Astrocyte (in vitro differentiated cells and primary cell): ENCODE data around the gene ID1. TPM values are rescaled to one million over a fixed set of nuclear protein-coding genes. Genes with fewer than 3 reads are reported as not detected.
A peak's percentile ranks its signal among the peaks of the same experiment; 100 is the strongest.

Source experiments
- DNase-seq: peaks from one replicate; pipeline ENCODE4 v3.0.0-alpha.2; 2010; ENCODE audit warnings: low read depth
- FAIRE-seq: peaks from 2 replicates; lab custom pipeline; 2011; peaks lifted over from hg19 to GRCh38; lab: Jason Lieb, UNC
- H2AFZ ChIP-seq: 2 replicates; pipeline ENCODE4 v1.6.0; 2012; ENCODE audit warnings: low read depth, low read length, inconsistent platforms
- H3K27ac ChIP-seq: 2 replicates; pipeline ENCODE4 v1.5.1; 2011; ENCODE audit warnings: low read depth, low read length, inconsistent platforms
- H3K27me3 ChIP-seq: 2 replicates; pipeline ENCODE4 v1.6.0; 2011; ENCODE audit warnings: low read length, inconsistent platforms; ENCODE audit not compliant: insufficient read depth
- H3K36me3 ChIP-seq: 2 replicates; pipeline ENCODE4 v1.5.1; 2011; ENCODE audit warnings: low read length, inconsistent platforms; ENCODE audit not compliant: insufficient read depth
- H3K4me1 ChIP-seq: 2 replicates; pipeline ENCODE4 v1.5.1; 2011; ENCODE audit warnings: low read length, inconsistent platforms; ENCODE audit not compliant: insufficient read depth
- H3K4me2 ChIP-seq: 2 replicates; pipeline ENCODE4 v1.6.0; 2012; ENCODE audit warnings: low read length, inconsistent platforms
- H3K4me3 ChIP-seq: 2 replicates; pipeline ENCODE4 v1.5.1; 2011; ENCODE audit warnings: low read depth, mild to moderate bottlenecking, low read length, inconsistent platforms; ENCODE audit not compliant: insufficient read depth
- H3K79me2 ChIP-seq: 2 replicates; pipeline ENCODE4 v1.6.0; 2012; ENCODE audit warnings: mild to moderate bottlenecking, low read length, inconsistent platforms; ENCODE audit not compliant: insufficient read depth
- H3K9ac ChIP-seq: 2 replicates; pipeline ENCODE4 v1.6.0; 2012; ENCODE audit warnings: mild to moderate bottlenecking, low read length, inconsistent platforms
- H3K9me3 ChIP-seq: 2 replicates; pipeline ENCODE4 v1.5.1; 2012; ENCODE audit warnings: low read depth, mild to moderate bottlenecking, low read length, inconsistent platforms; ENCODE audit not compliant: insufficient read depth
- H4K20me1 ChIP-seq: 2 replicates; pipeline ENCODE4 v1.6.0; 2012; ENCODE audit warnings: low read length, inconsistent platforms; ENCODE audit not compliant: insufficient read depth
- H3K27ac Mint-ChIP-seq: one replicate; pipeline ENCODE4 v1.8.0; 2021; ENCODE audit warnings: mild to moderate bottlenecking, mixed read lengths; ENCODE audit not compliant: unreplicated experiment
- H3K27me3 Mint-ChIP-seq: one replicate; pipeline ENCODE4 v1.8.0; 2021; ENCODE audit warnings: low read depth, mixed read lengths; ENCODE audit not compliant: unreplicated experiment
- H3K36me3 Mint-ChIP-seq: one replicate; pipeline ENCODE4 v1.8.0; 2021; ENCODE audit warnings: low read depth, mixed read lengths; ENCODE audit not compliant: unreplicated experiment
- H3K4me1 Mint-ChIP-seq: one replicate; pipeline ENCODE4 v1.8.0; 2021; ENCODE audit warnings: low read depth, mixed read lengths; ENCODE audit not compliant: unreplicated experiment
- H3K4me3 Mint-ChIP-seq: one replicate; pipeline ENCODE4 v1.8.0; 2021; ENCODE audit warnings: mild to moderate bottlenecking, moderate library complexity, mixed read lengths; ENCODE audit not compliant: unreplicated experiment
- H3K9me3 Mint-ChIP-seq: one replicate; pipeline ENCODE4 v1.8.0; 2021; ENCODE audit warnings: mild to moderate bottlenecking, mixed read lengths; ENCODE audit not compliant: unreplicated experiment
- EZH2 ChIP-seq: IDR thresholded peaks from 2 replicates; pipeline ENCODE4 v1.6.1; 2012; ENCODE audit warnings: mild to moderate bottlenecking, low read length, inconsistent platforms; ENCODE audit not compliant: insufficient read depth
- total RNA-seq: library from RNA; stranded (reverse); gene quantifications from 2 replicates; pipeline ENCODE4 v1.2.1, GENCODE V29; 2021
- TF ChIP-seq, protein P1 (sequence below): IDR thresholded peaks from 2 replicates; pipeline ENCODE4 v1.5.1; 2011; ENCODE audit warnings: low read depth, mild to moderate bottlenecking, inconsistent platforms, low read length, moderate library complexity; ENCODE audit not compliant: insufficient read depth

ID1 gene
- total RNA-seq, 1 donor from 2014 or later, result 73.7 TPM

DNA sequence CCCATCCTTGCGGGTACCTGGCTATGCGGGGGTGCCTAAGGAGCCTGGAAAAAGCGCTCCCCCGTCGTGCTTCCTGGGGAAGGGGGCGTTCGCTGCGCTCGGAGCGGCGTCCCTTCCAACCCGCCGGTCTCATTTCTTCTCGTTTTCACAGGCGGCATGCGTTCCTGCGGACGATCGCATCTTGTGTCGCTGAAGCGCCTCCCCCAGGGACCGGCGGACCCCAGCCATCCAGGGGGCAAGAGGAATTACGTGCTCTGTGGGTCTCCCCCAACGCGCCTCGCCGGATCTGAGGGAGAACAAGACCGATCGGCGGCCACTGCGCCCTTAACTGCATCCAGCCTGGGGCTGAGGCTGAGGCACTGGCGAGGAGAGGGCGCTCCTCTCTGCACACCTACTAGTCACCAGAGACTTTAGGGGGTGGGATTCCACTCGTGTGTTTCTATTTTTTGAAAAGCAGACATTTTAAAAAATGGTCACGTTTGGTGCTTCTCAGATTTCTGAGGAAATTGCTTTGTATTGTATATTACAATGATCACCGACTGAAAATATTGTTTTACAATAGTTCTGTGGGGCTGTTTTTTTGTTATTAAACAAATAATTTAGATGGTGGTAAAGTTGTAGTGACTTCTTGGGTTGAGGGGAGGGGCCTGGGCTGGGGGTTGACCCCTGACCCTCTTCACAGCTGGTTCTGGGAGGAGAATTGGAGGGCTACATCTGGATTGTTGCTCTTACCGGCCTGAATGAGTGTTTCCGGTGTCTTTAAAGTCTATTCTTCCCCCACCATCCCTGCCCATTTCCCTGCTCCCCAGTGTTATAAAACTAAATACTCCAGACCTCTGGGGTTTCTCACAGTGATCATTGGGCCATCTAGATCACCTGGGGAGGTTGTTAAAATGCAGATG, 1.1 kb downstream of the ID1 start:
- H3K36me3 Mint-ChIP-seq, result no peaks in the 10 kb centered on the region
- FAIRE-seq (no peak), DNase-seq (no peak)
- H3K4me1 ChIP-seq, result peaks cover 49% of the 10 kb centered on the region
- H3K4me1 Mint-ChIP-seq, result peaks cover 30% of the 10 kb centered on the region
- no peaks in the 10 kb centered on the region for H3K27me3 ChIP-seq
- peak overlapping the region; percentile 79 for H3K27ac Mint-ChIP-seq
- H3K36me3 ChIP-seq, result no peaks in the 10 kb centered on the region
- peaks cover 31% of the 10 kb centered on the region for H3K79me2 ChIP-seq
- H3K27ac ChIP-seq, result peak overlapping the region; percentile 98
- H3K9me3 Mint-ChIP-seq, result no peaks in the 10 kb centered on the region
- H3K9me3 ChIP-seq, result no peaks in the 10 kb centered on the region
- no peak overlapping the region for H2AFZ ChIP-seq
- H3K27me3 Mint-ChIP-seq, result no peaks in the 10 kb centered on the region
- peaks cover 24% of the 10 kb centered on the region for H4K20me1 ChIP-seq
- peak overlapping the region; percentile 98 for H3K4me3 Mint-ChIP-seq
- H3K4me2 ChIP-seq, result peak overlapping the region; percentile 89
- H3K9ac ChIP-seq, result peak overlapping the region; percentile 97
- peak overlapping the region; percentile 91 for H3K4me3 ChIP-seq
- no peak for TF ChIP-seq EZH2
- TF ChIP-seq, protein P1, sequence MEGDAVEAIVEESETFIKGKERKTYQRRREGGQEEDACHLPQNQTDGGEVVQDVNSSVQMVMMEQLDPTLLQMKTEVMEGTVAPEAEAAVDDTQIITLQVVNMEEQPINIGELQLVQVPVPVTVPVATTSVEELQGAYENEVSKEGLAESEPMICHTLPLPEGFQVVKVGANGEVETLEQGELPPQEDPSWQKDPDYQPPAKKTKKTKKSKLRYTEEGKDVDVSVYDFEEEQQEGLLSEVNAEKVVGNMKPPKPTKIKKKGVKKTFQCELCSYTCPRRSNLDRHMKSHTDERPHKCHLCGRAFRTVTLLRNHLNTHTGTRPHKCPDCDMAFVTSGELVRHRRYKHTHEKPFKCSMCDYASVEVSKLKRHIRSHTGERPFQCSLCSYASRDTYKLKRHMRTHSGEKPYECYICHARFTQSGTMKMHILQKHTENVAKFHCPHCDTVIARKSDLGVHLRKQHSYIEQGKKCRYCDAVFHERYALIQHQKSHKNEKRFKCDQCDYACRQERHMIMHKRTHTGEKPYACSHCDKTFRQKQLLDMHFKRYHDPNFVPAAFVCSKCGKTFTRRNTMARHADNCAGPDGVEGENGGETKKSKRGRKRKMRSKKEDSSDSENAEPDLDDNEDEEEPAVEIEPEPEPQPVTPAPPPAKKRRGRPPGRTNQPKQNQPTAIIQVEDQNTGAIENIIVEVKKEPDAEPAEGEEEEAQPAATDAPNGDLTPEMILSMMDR, result no peak

DNA sequence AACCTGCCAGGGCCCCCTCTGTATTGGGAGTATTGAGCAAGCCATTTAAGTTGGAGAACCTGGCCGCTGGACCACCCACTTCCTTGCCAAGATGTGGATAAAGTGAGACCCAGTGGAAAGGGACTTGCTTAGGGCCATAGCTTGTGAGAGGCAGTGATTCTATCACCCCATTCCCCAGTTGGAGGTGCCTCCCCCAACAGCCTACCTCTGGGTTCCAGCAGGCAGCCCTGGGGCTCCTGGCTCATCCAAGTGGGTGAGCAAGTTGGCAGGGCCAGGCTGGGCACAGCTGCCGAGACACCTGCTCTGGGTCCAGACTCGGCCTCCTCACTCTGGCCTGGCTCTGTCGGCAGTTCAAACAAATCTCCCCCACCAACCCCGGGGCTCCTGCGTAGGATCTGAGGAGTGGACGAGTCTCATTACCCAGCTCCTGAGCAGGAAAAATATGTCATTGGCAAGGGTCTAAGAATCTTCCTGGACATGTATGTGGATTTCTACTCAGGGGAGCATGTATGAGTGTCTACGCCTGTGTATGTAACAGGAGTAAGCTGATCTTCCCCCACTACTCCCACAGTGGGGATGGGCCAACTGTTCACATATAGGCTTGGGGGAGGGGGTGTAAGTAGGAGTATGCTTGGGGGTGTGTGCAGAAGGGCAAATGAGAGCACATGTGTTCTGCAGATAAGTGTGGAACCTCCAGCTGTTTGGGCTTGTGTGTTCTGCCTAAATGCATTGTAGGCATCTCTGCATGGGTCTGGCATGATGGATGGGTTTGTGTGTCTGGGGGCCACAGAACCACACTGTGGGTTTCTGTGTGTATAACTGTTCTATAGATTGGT, 1.9 kb downstream of the ID1 start:
- H3K4me1 ChIP-seq, result peaks cover 49% of the 10 kb centered on the region
- DNase-seq (peak; percentile 81), FAIRE-seq (no peak)
- TF ChIP-seq EZH2, result no peak
- TF ChIP-seq, protein P1, result no peak
- peak overlapping the region; percentile 89 for H3K4me2 ChIP-seq
- peak overlapping the region; percentile 97 for H3K9ac ChIP-seq
- Mint-ChIP-seq H3K4me1 (peaks cover 34% of the 10 kb centered on the region), H3K27ac (peak overlapping the region; percentile 79), H3K9me3 (no peaks in the 10 kb centered on the region), H3K4me3 (peak overlapping the region; percentile 98), H3K27me3 (no peaks in the 10 kb centered on the region), H3K36me3 (no peaks in the 10 kb centered on the region)
- peaks cover 31% of the 10 kb centered on the region for H3K79me2 ChIP-seq
- H3K9me3 ChIP-seq, result no peaks in the 10 kb centered on the region
- H4K20me1 ChIP-seq, result peaks cover 24% of the 10 kb centered on the region
- no peak overlapping the region for H2AFZ ChIP-seq
- H3K4me3 ChIP-seq, result peak overlapping the region; percentile 91
- H3K27me3 ChIP-seq, result no peaks in the 10 kb centered on the region
- no peaks in the 10 kb centered on the region for H3K36me3 ChIP-seq
- H3K27ac ChIP-seq, result peak overlapping the region; percentile 98
